Measurements from ENCODE around the gene POU2AF1. TPM values are rescaled to one million over a fixed set of nuclear protein-coding genes. Genes with fewer than 3 reads are reported as not detected.
"Not testable (repeated sequence)": the region's sequence is repeated elsewhere in the genome, so short reads cannot be mapped to it uniquely, and the experiment has no call there.

POU2AF1 gene
- total RNA-seq, 1 donor from 2014 or later, result 1.2 TPM

GRCh38 chr11:111331711-111332479, 47.2 kb downstream of the POU2AF1 start:
- DNase-seq (ENCODE audit: low spot score) (no peak), ATAC-seq (no peak)
- intact Hi-C loops (cut with DNase I), result no loop called here

- intact Hi-C loops (cut with DNase I), result no loop called here
- no peak for DNase-seq (ENCODE audit: low spot score)
- no peak for ATAC-seq
Measured at GRCh38 chr11:111330234-111330893, 48.7 kb downstream of the POU2AF1 start.

GRCh38 chr11:111329306-111330204, 49.5 kb downstream of the POU2AF1 start:
- DNase-seq (ENCODE audit: low spot score) (no peak), ATAC-seq (peak; percentile 88)
- intact Hi-C loops (cut with DNase I), result no loop called here

GRCh38 chr11:111327908-111328624, 51.0 kb downstream of the POU2AF1 start:
- intact Hi-C loops (cut with DNase I), result no loop called here
- ATAC-seq (no peak), DNase-seq (ENCODE audit: low spot score) (no peak)

- no peak for DNase-seq (ENCODE audit: low spot score)
- ATAC-seq, result no peak
- intact Hi-C loops (cut with DNase I), result no loop called here
Measured at GRCh38 chr11:111326824-111327223, 52.3 kb downstream of the POU2AF1 start.

- DNase-seq (ENCODE audit: low spot score) (no peak), ATAC-seq (peak; percentile 27)
- intact Hi-C loops (cut with DNase I), result no loop called here
Measured at GRCh38 chr11:111325259-111325658, 53.8 kb downstream of the POU2AF1 start.

- DNase-seq (ENCODE audit: low spot score), result no peak
- intact Hi-C loops (cut with DNase I), result no loop called here
- peak; percentile 79 for ATAC-seq
Measured at GRCh38 chr11:111324277-111324720, 54.8 kb downstream of the POU2AF1 start.

- DNase-seq (ENCODE audit: low spot score), result no peak
- ATAC-seq, result no peak
- intact Hi-C loops (cut with DNase I), result no loop called here
Measured at GRCh38 chr11:111322534-111322933, 56.5 kb downstream of the POU2AF1 start.

GRCh38 chr11:111320728-111321568, 58.1 kb downstream of the POU2AF1 start:
- ATAC-seq (no peak), DNase-seq (ENCODE audit: low spot score) (no peak)
- intact Hi-C loops (cut with DNase I), result no loop called here

GRCh38 chr11:111320199-111320598, 58.9 kb downstream of the POU2AF1 start:
- intact Hi-C loops (cut with DNase I); ATAC-seq; DNase-seq (ENCODE audit: low spot score): not testable (repeated sequence)

GRCh38 chr11:111319296-111319695, 59.8 kb downstream of the POU2AF1 start:
- ATAC-seq (no peak), DNase-seq (ENCODE audit: low spot score) (no peak)
- intact Hi-C loops (cut with DNase I), result no loop called here

- intact Hi-C loops (cut with DNase I), result no loop called here
- ATAC-seq (no peak), DNase-seq (ENCODE audit: low spot score) (no peak)
Measured at GRCh38 chr11:111312076-111312475, 67.0 kb downstream of the POU2AF1 start.

GRCh38 chr11:111310723-111311122, 68.4 kb downstream of the POU2AF1 start:
- no peak for DNase-seq (ENCODE audit: low spot score)
- ATAC-seq, result no peak
- intact Hi-C loops (cut with DNase I), result no loop called here

- DNase-seq (ENCODE audit: low spot score), result no peak
- intact Hi-C loops (cut with DNase I), result no loop called here
- peak; percentile 17 for ATAC-seq
Measured at GRCh38 chr11:111310088-111310487, 69.0 kb downstream of the POU2AF1 start.

GRCh38 chr11:111309215-111309915, 69.7 kb downstream of the POU2AF1 start:
- intact Hi-C loops (cut with DNase I), result no loop called here
- ATAC-seq (no peak), DNase-seq (ENCODE audit: low spot score) (no peak)

GRCh38 chr11:111308140-111308539, 70.9 kb downstream of the POU2AF1 start:
- no peak for DNase-seq (ENCODE audit: low spot score)
- intact Hi-C loops (cut with DNase I), result no loop called here
- ATAC-seq, result no peak

- ATAC-seq (no peak), DNase-seq (ENCODE audit: low spot score) (no peak)
Measured at GRCh38 chr11:111307472-111308108, 71.5 kb downstream of the POU2AF1 start.

More at GRCh38 chr11:111307472-111308108, 71.5 kb downstream of the POU2AF1 start:
- intact Hi-C loops (cut with DNase I), result no loop called here
